Prostate gland (tissue), 2 donors: ENCODE data around the gene FCGBP. TPM values are rescaled to one million over a fixed set of nuclear protein-coding genes. Genes with fewer than 3 reads are reported as not detected.

Experiments used
- DNase-seq: peaks from one replicate; pipeline ENCODE4 v3.0.0-alpha.2; 2019; ENCODE audit warnings: low spot score
- H3K27ac ChIP-seq, 2 donors: fragments of 200-600 bp; sonication (generic); 2 replicates each; pipeline ENCODE4 v1.5.1; 2017 to 2019
- H3K27me3 ChIP-seq: fragments of 200-600 bp; sonication (generic); replicated peaks from 2 replicates; pipeline ENCODE4 v1.5.1; 2019; ENCODE audit not compliant: insufficient read depth
- H3K36me3 ChIP-seq, 2 donors: fragments of 200-600 bp; sonication (generic); 1 replicate in 1 of 2; 2 replicates in 1 of 2; pipeline versions ENCODE4 v1.5.1 to v1.8.1; 2017 to 2019
- H3K4me1 ChIP-seq: fragments of 200-600 bp; sonication (generic); replicated peaks from 2 replicates; pipeline ENCODE4 v1.5.1; 2019
- H3K4me3 ChIP-seq, 2 donors: fragments of 200-600 bp; sonication (generic); 2 replicates each; pipeline ENCODE4 v1.5.1; 2017 to 2019
- H3K9me3 ChIP-seq: fragments of 200-600 bp; sonication (generic); 2 replicates; pipeline ENCODE4 v1.5.1; 2017
- POLR2A ChIP-seq: fragments of 450-650 bp; IDR thresholded peaks from one replicate; pipeline ENCODE4 v1.6.1; 2016; ENCODE audit warnings: antibody characterized with exemption, mild to moderate bottlenecking
- POLR2AphosphoS5 ChIP-seq: sonication (generic); formaldehyde crosslinking; IDR thresholded peaks from one replicate; pipeline ENCODE4 v1.6.1; 2017; ENCODE audit warnings: antibody characterized with exemption
- WGBS: methylation state at CpG from one replicate; pipeline ENCODE4 v1.1.5; 2018; 5-methylcytosine and 5-hydroxymethylcytosine counted together
- intact Hi-C: fragments of 100-400 bp; cut with DNase I; formaldehyde crosslinking; loops from one replicate; pipeline ENCODE4 v1.14.2; 2022
- total RNA-seq, 2 donors: library from RNA; depleted of rRNA; stranded (reverse); fragments of >200 nt; gene quantifications; one replicate each; pipeline ENCODE4 v1.1.0, GENCODE V29; 2016
- TF ChIP-seq, protein P1 (sequence below), 4 experiments: fragments of 200-600 bp in 2 of 4; fragments of 450-650 bp in 2 of 4; sonication (generic) in 2 of 4; IDR thresholded peaks; 1 replicate in 3 of 4; 2 replicates in 1 of 4; pipeline ENCODE4 v1.5.1; 2016 to 2019; ENCODE audit warnings: antibody characterized with exemption in 4 of 4, mild to moderate bottlenecking in 2 of 4, moderate library complexity in 2 of 4

Gene FCGBP
- total RNA-seq, 2 donors from 2014 or later = 42.4 to 73.5 TPM

DNA sequence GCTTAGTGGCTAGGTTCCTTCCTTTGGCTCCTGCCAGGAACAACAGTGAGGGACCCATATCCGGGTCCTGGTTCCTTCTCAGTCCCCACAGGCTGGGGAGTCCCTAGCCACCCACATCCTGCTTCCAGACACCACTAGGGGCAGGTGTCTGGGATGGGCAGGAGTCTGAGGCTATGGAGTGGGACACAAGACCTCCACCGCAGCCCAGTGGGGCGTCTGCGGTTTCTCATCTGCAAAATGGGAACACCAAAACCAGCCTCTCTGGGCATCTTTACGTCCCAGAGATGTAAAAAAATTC lies 879 bp upstream of the FCGBP start:
- DNase-seq = no peak
- no peaks in the 10 kb centered on the region for H3K9me3 ChIP-seq
- WGBS = 93% methylated on average over 5 of the region's 5 CpGs
- TF ChIP-seq POLR2A = no peak
- TF ChIP-seq, protein P1, sequence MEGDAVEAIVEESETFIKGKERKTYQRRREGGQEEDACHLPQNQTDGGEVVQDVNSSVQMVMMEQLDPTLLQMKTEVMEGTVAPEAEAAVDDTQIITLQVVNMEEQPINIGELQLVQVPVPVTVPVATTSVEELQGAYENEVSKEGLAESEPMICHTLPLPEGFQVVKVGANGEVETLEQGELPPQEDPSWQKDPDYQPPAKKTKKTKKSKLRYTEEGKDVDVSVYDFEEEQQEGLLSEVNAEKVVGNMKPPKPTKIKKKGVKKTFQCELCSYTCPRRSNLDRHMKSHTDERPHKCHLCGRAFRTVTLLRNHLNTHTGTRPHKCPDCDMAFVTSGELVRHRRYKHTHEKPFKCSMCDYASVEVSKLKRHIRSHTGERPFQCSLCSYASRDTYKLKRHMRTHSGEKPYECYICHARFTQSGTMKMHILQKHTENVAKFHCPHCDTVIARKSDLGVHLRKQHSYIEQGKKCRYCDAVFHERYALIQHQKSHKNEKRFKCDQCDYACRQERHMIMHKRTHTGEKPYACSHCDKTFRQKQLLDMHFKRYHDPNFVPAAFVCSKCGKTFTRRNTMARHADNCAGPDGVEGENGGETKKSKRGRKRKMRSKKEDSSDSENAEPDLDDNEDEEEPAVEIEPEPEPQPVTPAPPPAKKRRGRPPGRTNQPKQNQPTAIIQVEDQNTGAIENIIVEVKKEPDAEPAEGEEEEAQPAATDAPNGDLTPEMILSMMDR (IDR thresholded peaks at IDR 0.05) = no peak
- H3K4me1 ChIP-seq = no peaks in the 10 kb centered on the region
- H3K27me3 ChIP-seq = no peaks in the 10 kb centered on the region
- no peak overlapping the region for H3K4me3 ChIP-seq
- H3K36me3 ChIP-seq = no peaks in the 10 kb centered on the region
- intact Hi-C loops = no loop called here
- no peak overlapping the region for H3K27ac ChIP-seq

DNA sequence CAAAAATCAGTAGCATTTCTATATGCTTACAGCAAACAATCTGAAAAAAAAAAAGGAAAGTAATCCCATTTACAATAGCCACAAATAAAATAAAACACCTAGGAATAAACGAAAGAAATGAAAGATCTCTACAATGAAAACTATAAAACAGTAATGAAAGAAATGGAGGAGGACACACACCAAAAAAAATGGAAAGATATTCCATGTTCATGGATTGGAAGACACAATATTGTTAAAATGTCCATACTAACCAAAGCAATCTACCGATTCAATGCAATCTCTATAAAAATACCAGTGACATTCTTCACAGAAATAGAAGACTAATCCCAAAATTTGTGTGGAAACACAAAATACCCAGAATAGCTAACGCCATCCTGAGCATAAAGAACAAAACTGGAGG lies 4.7 kb downstream of the FCGBP start:
- Histone ChIP-seq H3K36me3 (no peaks in the 10 kb centered on the region), H3K4me3 (no peak overlapping the region), H3K4me1 (no peaks in the 10 kb centered on the region), H3K9me3 (no peaks in the 10 kb centered on the region), H3K27ac (no peak overlapping the region), H3K27me3 (no peaks in the 10 kb centered on the region)
- TF ChIP-seq, protein P1 (IDR thresholded peaks at IDR 0.05) = no peak
- TF ChIP-seq POLR2AphosphoS5 (no peak), POLR2A (no peak)
- 91% methylated on average over 3 of the region's 3 CpGs for WGBS
- DNase-seq = no peak
- intact Hi-C loops = no loop called here

DNA sequence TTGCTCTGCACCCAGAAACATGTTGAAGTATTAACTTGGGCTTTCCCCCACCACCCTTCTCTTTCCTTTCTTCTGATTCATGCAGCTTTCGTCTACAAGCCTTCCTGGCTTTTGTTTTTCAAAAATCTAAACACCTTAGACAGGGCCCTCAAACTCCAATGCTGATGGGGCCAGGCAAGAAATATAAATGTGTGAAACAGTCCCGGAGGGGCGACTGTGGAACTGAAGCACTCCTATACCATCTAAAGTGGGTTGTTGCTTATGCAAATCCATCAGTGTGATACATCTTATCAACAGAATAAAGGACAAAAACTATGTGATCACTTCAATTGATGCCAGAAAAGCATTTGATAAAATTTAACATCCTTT lies 6.1 kb downstream of the FCGBP start:
- no peaks in the 10 kb centered on the region for H3K9me3 ChIP-seq
- DNase-seq = no peak
- WGBS = 92% methylated on average over 3 of the region's 3 CpGs
- intact Hi-C loops = no loop called here
- H3K4me3 ChIP-seq = no peak overlapping the region
- no peak overlapping the region for H3K27ac ChIP-seq
- no peaks in the 10 kb centered on the region for H3K4me1 ChIP-seq
- no peaks in the 10 kb centered on the region for H3K27me3 ChIP-seq
- no peaks in the 10 kb centered on the region for H3K36me3 ChIP-seq
- TF ChIP-seq POLR2A (no peak), POLR2AphosphoS5 (no peak)
- TF ChIP-seq, protein P1 (IDR thresholded peaks at IDR 0.05) = no peak

DNA sequence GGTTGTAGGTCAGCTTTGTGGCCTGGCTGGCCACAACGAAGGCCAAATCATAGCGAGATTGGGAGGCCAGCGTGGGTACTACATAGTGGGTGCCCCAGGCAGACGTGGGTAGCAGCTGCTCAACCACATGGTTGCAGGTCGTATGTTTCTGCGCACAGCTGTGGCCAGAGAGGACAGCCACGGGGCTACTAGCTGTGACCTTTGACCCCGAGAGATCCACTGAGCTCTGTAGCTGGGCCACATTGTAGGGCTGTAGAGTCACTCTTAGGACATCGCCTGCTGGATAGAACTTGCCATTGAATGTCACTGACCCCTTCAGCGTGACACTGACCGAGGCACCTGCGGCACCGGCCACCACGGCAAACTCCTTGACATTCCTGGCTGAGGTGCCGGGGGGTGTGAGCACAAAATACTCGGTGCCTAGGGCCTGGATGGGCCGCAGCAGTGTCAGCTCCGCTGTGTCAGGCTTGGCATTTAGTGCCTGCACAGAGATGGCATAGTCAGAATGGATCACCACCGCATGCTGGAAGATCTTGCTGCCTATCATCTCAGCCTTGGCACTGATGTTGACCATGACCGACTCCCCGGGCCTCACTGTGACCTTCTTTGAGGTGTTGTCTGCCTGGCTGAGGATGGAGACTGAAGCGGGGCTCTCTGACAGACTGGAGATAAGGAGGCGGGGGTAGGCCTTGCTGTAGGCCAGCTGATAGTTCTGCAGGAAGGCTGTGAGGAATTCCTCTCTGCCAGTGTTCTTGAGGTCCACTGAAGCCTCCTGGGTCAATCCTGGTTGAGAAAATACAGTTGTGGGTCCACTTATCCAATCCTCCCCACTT lies 6.7 kb downstream of the FCGBP start:
- no peak for DNase-seq

DNA sequence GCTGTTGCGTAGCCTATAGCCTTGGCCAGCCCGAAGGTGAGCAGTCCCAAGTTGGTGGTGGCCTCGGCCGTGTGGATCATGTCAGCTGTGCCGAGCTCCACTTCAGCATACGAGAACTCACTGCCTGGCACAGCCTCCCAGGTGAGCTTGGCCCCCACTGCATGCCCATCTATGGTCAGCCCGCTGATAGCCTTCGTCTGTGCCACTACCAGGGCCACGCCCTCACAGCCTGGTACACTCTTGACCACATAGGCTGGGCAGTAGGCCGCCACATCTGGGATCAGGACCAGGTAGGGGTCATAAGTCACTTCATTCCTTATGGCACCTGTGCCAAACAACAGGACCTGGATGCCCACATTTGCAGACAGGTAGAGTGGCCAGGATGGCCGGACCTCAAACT lies 7.4 kb downstream of the FCGBP start:
- no peak for DNase-seq
- Histone ChIP-seq H3K4me1 (no peaks in the 10 kb centered on the region), H3K9me3 (no peaks in the 10 kb centered on the region), H3K36me3 (no peaks in the 10 kb centered on the region), H3K27me3 (no peaks in the 10 kb centered on the region), H3K4me3 (no peak overlapping the region), H3K27ac (no peak overlapping the region)
- TF ChIP-seq POLR2A (no peak), POLR2AphosphoS5 (no peak)
- TF ChIP-seq, protein P1 (IDR thresholded peaks at IDR 0.05) = no peak
- intact Hi-C loops = no loop called here
- 91% methylated on average over 11 of the region's 11 CpGs for WGBS

More for the DNA sequence above, 6.7 kb downstream of the FCGBP start:
- Histone ChIP-seq H3K27ac (no peak overlapping the region), H3K9me3 (no peaks in the 10 kb centered on the region), H3K27me3 (no peaks in the 10 kb centered on the region), H3K4me3 (no peak overlapping the region), H3K4me1 (no peaks in the 10 kb centered on the region), H3K36me3 (no peaks in the 10 kb centered on the region)
- intact Hi-C loops = no loop called here
- WGBS = 93% methylated on average over 23 of the region's 23 CpGs
- TF ChIP-seq POLR2A = no peak
- TF ChIP-seq POLR2AphosphoS5 = no peak
